ENCODE results near the gene FAM219B.
"Not testable (repeated sequence)": the region's sequence is repeated elsewhere in the genome, so short reads cannot be mapped to it uniquely, and the experiment has no call there.

FAM219B gene

GRCh38 chr15:74928771-74929198, 22.1 kb upstream of the FAM219B start:
- H3K4me1 ChIP-seq (ENCODE audit: control insufficient read depth in 1 of 2, insufficient read depth in 2 of 2, low read length in 2 of 2), result no peaks in the 10 kb centered on the region
- H3K9me3 ChIP-seq (ENCODE audit: control insufficient read depth in 1 of 2, low read length in 2 of 2), result no peaks in the 10 kb centered on the region
- no peak overlapping the region for H3K27ac ChIP-seq (ENCODE audit: low read length)
- H3K27me3 ChIP-seq (ENCODE audit: low read depth, low read length), result no peaks in the 10 kb centered on the region
- peaks cover 16 to 31% of the 10 kb centered on the region in 2 donors for H3K36me3 ChIP-seq (ENCODE audit: control insufficient read depth in 1 of 2, insufficient read depth in 2 of 2, low read length in 2 of 2)
- no peak overlapping the region for H3K4me3 ChIP-seq (ENCODE audit: low read depth in 1 of 2, low read length in 2 of 2)

- H3K27ac ChIP-seq (ENCODE audit: low read length), result no peak overlapping the region
- H3K9me3 ChIP-seq (ENCODE audit: control insufficient read depth in 1 of 2, low read length in 2 of 2), result no peaks in the 10 kb centered on the region
- no peaks in the 10 kb centered on the region for H3K27me3 ChIP-seq (ENCODE audit: low read depth, low read length)
- no peak overlapping the region for H3K4me3 ChIP-seq (ENCODE audit: low read depth in 1 of 2, low read length in 2 of 2)
- H3K4me1 ChIP-seq (ENCODE audit: control insufficient read depth in 1 of 2, insufficient read depth in 2 of 2, low read length in 2 of 2), result no peaks in the 10 kb centered on the region
- peaks cover 30 to 58% of the 10 kb centered on the region in 2 donors for H3K36me3 ChIP-seq (ENCODE audit: control insufficient read depth in 1 of 2, insufficient read depth in 2 of 2, low read length in 2 of 2)
Observed at GRCh38 chr15:74924525-74924924, 17.9 kb upstream of the FAM219B start.

GRCh38 chr15:74920456-74920855, 13.8 kb upstream of the FAM219B start:
- H3K9me3 ChIP-seq (ENCODE audit: control insufficient read depth in 1 of 2, low read length in 2 of 2), result no peaks in the 10 kb centered on the region
- H3K27ac ChIP-seq (ENCODE audit: low read length), result no peak overlapping the region
- peaks cover 33 to 69% of the 10 kb centered on the region in 2 donors for H3K36me3 ChIP-seq (ENCODE audit: control insufficient read depth in 1 of 2, insufficient read depth in 2 of 2, low read length in 2 of 2)
- no peaks in the 10 kb centered on the region for H3K4me1 ChIP-seq (ENCODE audit: control insufficient read depth in 1 of 2, insufficient read depth in 2 of 2, low read length in 2 of 2)
- H3K4me3 ChIP-seq (ENCODE audit: low read depth in 1 of 2, low read length in 2 of 2), result no peak overlapping the region
- no peaks in the 10 kb centered on the region for H3K27me3 ChIP-seq (ENCODE audit: low read depth, low read length)

- H3K4me1 ChIP-seq (ENCODE audit: control insufficient read depth in 1 of 2, insufficient read depth in 2 of 2, low read length in 2 of 2), result no peaks in the 10 kb centered on the region
- H3K27me3 ChIP-seq (ENCODE audit: low read depth, low read length), result no peaks in the 10 kb centered on the region
- H3K9me3 ChIP-seq (ENCODE audit: control insufficient read depth in 1 of 2, low read length in 2 of 2), result no peaks in the 10 kb centered on the region
- H3K4me3 ChIP-seq (ENCODE audit: low read depth in 1 of 2, low read length in 2 of 2), result no peak overlapping the region
- no peak overlapping the region for H3K27ac ChIP-seq (ENCODE audit: low read length)
- peaks cover 30 to 63% of the 10 kb centered on the region in 2 donors for H3K36me3 ChIP-seq (ENCODE audit: control insufficient read depth in 1 of 2, insufficient read depth in 2 of 2, low read length in 2 of 2)
Observed at GRCh38 chr15:74917676-74918075, 11.0 kb upstream of the FAM219B start.

- not testable (repeated sequence) for H3K27ac ChIP-seq (ENCODE audit: low read length); H3K4me3 ChIP-seq (ENCODE audit: low read depth in 1 of 2, low read length in 2 of 2); H3K9me3 ChIP-seq (ENCODE audit: control insufficient read depth in 1 of 2, low read length in 2 of 2); H3K27me3 ChIP-seq (ENCODE audit: low read depth, low read length); H3K4me1 ChIP-seq (ENCODE audit: control insufficient read depth in 1 of 2, insufficient read depth in 2 of 2, low read length in 2 of 2)
- peaks cover 12 to 35% of the 10 kb centered on the region in 2 donors for H3K36me3 ChIP-seq (ENCODE audit: control insufficient read depth in 1 of 2, insufficient read depth in 2 of 2, low read length in 2 of 2)
Observed at GRCh38 chr15:74913799-74914198, 7.1 kb upstream of the FAM219B start.

GRCh38 chr15:74913041-74913440, 6.4 kb upstream of the FAM219B start:
- H3K27ac ChIP-seq (ENCODE audit: low read length), result no peak overlapping the region
- peaks cover 6 to 28% of the 10 kb centered on the region in 2 donors for H3K36me3 ChIP-seq (ENCODE audit: control insufficient read depth in 1 of 2, insufficient read depth in 2 of 2, low read length in 2 of 2)
- no peak overlapping the region for H3K4me3 ChIP-seq (ENCODE audit: low read depth in 1 of 2, low read length in 2 of 2)
- H3K9me3 ChIP-seq (ENCODE audit: control insufficient read depth in 1 of 2, low read length in 2 of 2), result no peaks in the 10 kb centered on the region
- no peaks in the 10 kb centered on the region for H3K4me1 ChIP-seq (ENCODE audit: control insufficient read depth in 1 of 2, insufficient read depth in 2 of 2, low read length in 2 of 2)
- no peaks in the 10 kb centered on the region for H3K27me3 ChIP-seq (ENCODE audit: low read depth, low read length)

GRCh38 chr15:74908635-74909034, 2.0 kb upstream of the FAM219B start:
- Histone ChIP-seq H3K27me3 (ENCODE audit: low read depth, low read length) (no peaks in the 10 kb centered on the region), H3K4me1 (ENCODE audit: control insufficient read depth in 1 of 2, insufficient read depth in 2 of 2, low read length in 2 of 2) (peaks cover 0 to 22% of the 10 kb centered on the region in 2 donors), H3K36me3 (ENCODE audit: control insufficient read depth in 1 of 2, insufficient read depth in 2 of 2, low read length in 2 of 2) (peaks cover 12 to 14% of the 10 kb centered on the region in 2 donors), H3K9me3 (ENCODE audit: control insufficient read depth in 1 of 2, low read length in 2 of 2) (no peaks in the 10 kb centered on the region), H3K4me3 (ENCODE audit: low read depth in 1 of 2, low read length in 2 of 2) (no peak overlapping the region), H3K27ac (ENCODE audit: low read length) (no peak overlapping the region)

- peaks cover 17 to 24% of the 10 kb centered on the region in 2 donors for H3K36me3 ChIP-seq (ENCODE audit: control insufficient read depth in 1 of 2, insufficient read depth in 2 of 2, low read length in 2 of 2)
- peaks cover 0 to 22% of the 10 kb centered on the region in 2 donors for H3K4me1 ChIP-seq (ENCODE audit: control insufficient read depth in 1 of 2, insufficient read depth in 2 of 2, low read length in 2 of 2)
- H3K27me3 ChIP-seq (ENCODE audit: low read depth, low read length), result no peaks in the 10 kb centered on the region
- H3K27ac ChIP-seq (ENCODE audit: low read length), result peak overlapping the region; percentile 84
- H3K4me3 ChIP-seq (ENCODE audit: low read depth in 1 of 2, low read length in 2 of 2), result peak overlapping the region; percentile 94 to 95
- no peaks in the 10 kb centered on the region for H3K9me3 ChIP-seq (ENCODE audit: control insufficient read depth in 1 of 2, low read length in 2 of 2)
Observed at GRCh38 chr15:74907163-74907870, 666 bp upstream of the FAM219B start.

GRCh38 chr15:74906067-74906449, 593 bp downstream of the FAM219B start:
- Histone ChIP-seq H3K27ac (ENCODE audit: low read length) (peak overlapping the region; percentile 84), H3K4me3 (ENCODE audit: low read depth in 1 of 2, low read length in 2 of 2) (peak overlapping the region; percentile 94 to 95), H3K9me3 (ENCODE audit: control insufficient read depth in 1 of 2, low read length in 2 of 2) (no peaks in the 10 kb centered on the region), H3K4me1 (ENCODE audit: control insufficient read depth in 1 of 2, insufficient read depth in 2 of 2, low read length in 2 of 2) (peaks cover 0 to 32% of the 10 kb centered on the region in 2 donors), H3K36me3 (ENCODE audit: control insufficient read depth in 1 of 2, insufficient read depth in 2 of 2, low read length in 2 of 2) (peaks cover 22 to 27% of the 10 kb centered on the region in 2 donors), H3K27me3 (ENCODE audit: low read depth, low read length) (no peaks in the 10 kb centered on the region)

GRCh38 chr15:74904190-74904805, 2.4 kb downstream of the FAM219B start:
- peaks cover 37 to 40% of the 10 kb centered on the region in 2 donors for H3K36me3 ChIP-seq (ENCODE audit: control insufficient read depth in 1 of 2, insufficient read depth in 2 of 2, low read length in 2 of 2)
- H3K4me3 ChIP-seq (ENCODE audit: low read depth in 1 of 2, low read length in 2 of 2), result no peak overlapping the region
- no peak overlapping the region for H3K27ac ChIP-seq (ENCODE audit: low read length)
- H3K27me3 ChIP-seq (ENCODE audit: low read depth, low read length), result no peaks in the 10 kb centered on the region
- peaks cover 0 to 32% of the 10 kb centered on the region in 2 donors for H3K4me1 ChIP-seq (ENCODE audit: control insufficient read depth in 1 of 2, insufficient read depth in 2 of 2, low read length in 2 of 2)
- no peaks in the 10 kb centered on the region for H3K9me3 ChIP-seq (ENCODE audit: control insufficient read depth in 1 of 2, low read length in 2 of 2)

- H3K4me3 ChIP-seq (ENCODE audit: low read depth in 1 of 2, low read length in 2 of 2), result no peak overlapping the region
- peaks cover 0 to 32% of the 10 kb centered on the region in 2 donors for H3K4me1 ChIP-seq (ENCODE audit: control insufficient read depth in 1 of 2, insufficient read depth in 2 of 2, low read length in 2 of 2)
- no peak overlapping the region for H3K27ac ChIP-seq (ENCODE audit: low read length)
- H3K9me3 ChIP-seq (ENCODE audit: control insufficient read depth in 1 of 2, low read length in 2 of 2), result no peaks in the 10 kb centered on the region
- H3K36me3 ChIP-seq (ENCODE audit: control insufficient read depth in 1 of 2, insufficient read depth in 2 of 2, low read length in 2 of 2), result peaks cover 37 to 44% of the 10 kb centered on the region in 2 donors
- no peaks in the 10 kb centered on the region for H3K27me3 ChIP-seq (ENCODE audit: low read depth, low read length)
Observed at GRCh38 chr15:74903676-74904075, 3.0 kb downstream of the FAM219B start.
